HepG2 (cell line): ENCODE results near the gene NBR1. TPM values are rescaled to one million over a fixed set of nuclear protein-coding genes. Genes with fewer than 3 reads are reported as not detected.

ENCODE experiments used
- AGO1 ChIP-seq: fragments of 200-400 bp; formaldehyde crosslinking; IDR thresholded peaks from 2 replicates; pipeline ENCODE4 v1.6.1; 2017; ENCODE audit warnings: mild to moderate bottlenecking, low read depth, low read length, moderate library complexity; ENCODE audit not compliant: poor library complexity, severe bottlenecking
- ATF2 ChIP-seq: sonication (generic); formaldehyde crosslinking; IDR thresholded peaks from 2 replicates; pipeline ENCODE4 v1.4.0; 2020; ENCODE audit warnings: missing genetic modification reagents
- ATF7 ChIP-seq, 2 experiments: fragments of 450-650 bp in 1 of 2; sonication (generic) in 1 of 2; formaldehyde crosslinking in 1 of 2; IDR thresholded peaks; 2 replicates each; pipeline versions ENCODE4 v1.4.0 to v1.6.1; 2016 to 2020; ENCODE audit warnings: antibody characterized with exemption in 1 of 2, mild to moderate bottlenecking in 1 of 2, missing genetic modification reagents in 1 of 2
- FOXA1 ChIP-seq, 2 experiments: fragments of 450-650 bp in 1 of 2; sonication (generic) in 1 of 2; formaldehyde crosslinking in 1 of 2; IDR thresholded peaks; 2 replicates each; pipeline versions ENCODE4 v1.4.0 to v1.6.1; 2016 to 2020; ENCODE audit warnings: missing genetic modification reagents in 1 of 2
- FOXM1 ChIP-seq: sonication (generic); formaldehyde crosslinking; IDR thresholded peaks from 2 replicates; pipeline ENCODE4 v1.5.0; 2020; ENCODE audit warnings: missing genetic modification reagents
- HNRNPLL ChIP-seq: fragments of 200-400 bp; formaldehyde crosslinking; IDR thresholded peaks from 2 replicates; pipeline ENCODE4 v1.6.1; 2017; ENCODE audit warnings: mild to moderate bottlenecking, low read depth, low read length; ENCODE audit not compliant: poor library complexity, severe bottlenecking
- JUND ChIP-seq: sonication (generic); formaldehyde crosslinking; IDR thresholded peaks from 2 replicates; pipeline ENCODE4 v1.8.0; 2022; ENCODE audit warnings: mild to moderate bottlenecking, missing genetic modification reagents
- KAT7 ChIP-seq: IDR thresholded peaks from 2 replicates; pipeline ENCODE4 v1.6.1; 2018; ENCODE audit warnings: borderline replicate concordance, missing compliant biosample characterization
- KDM5A ChIP-seq: fragments of 200-600 bp; sonication (generic); IDR thresholded peaks from 2 replicates; pipeline ENCODE4 v1.7.0; 2018; ENCODE audit warnings: antibody characterized with exemption, mild to moderate bottlenecking, low read length, borderline replicate concordance
- MED13 ChIP-seq: sonication (generic); formaldehyde crosslinking; IDR thresholded peaks from 2 replicates; pipeline ENCODE4 v1.5.0; 2020; ENCODE audit warnings: missing genetic modification reagents
- NPAS2 ChIP-seq: sonication (generic); formaldehyde crosslinking; IDR thresholded peaks from 2 replicates; pipeline ENCODE4 v1.8.0; 2022; ENCODE audit warnings: mild to moderate bottlenecking, missing genetic modification reagents, borderline replicate concordance
- PITX1 ChIP-seq: sonication (generic); formaldehyde crosslinking; IDR thresholded peaks from 2 replicates; pipeline ENCODE4 v1.5.1; 2020; ENCODE audit warnings: mild to moderate bottlenecking, missing genetic modification reagents
- RBAK ChIP-seq: sonication (generic); formaldehyde crosslinking; IDR thresholded peaks from 2 replicates; pipeline ENCODE4 v1.5.1; 2020; ENCODE audit warnings: mild to moderate bottlenecking, missing genetic modification reagents
- RCOR2 ChIP-seq: IDR thresholded peaks from 2 replicates; pipeline ENCODE4 v1.6.1; 2016; ENCODE audit warnings: missing biosample characterization, missing genetic modification reagents
- RORA ChIP-seq: sonication (generic); formaldehyde crosslinking; IDR thresholded peaks from 2 replicates; pipeline ENCODE4 v1.5.0; 2020; ENCODE audit warnings: mild to moderate bottlenecking, missing genetic modification reagents, moderate library complexity
- SPEN ChIP-seq: sonication (generic); formaldehyde crosslinking; IDR thresholded peaks from 2 replicates; pipeline ENCODE4 v1.5.1; 2020; ENCODE audit warnings: low read depth, mild to moderate bottlenecking, missing genetic modification reagents
- TARDBP ChIP-seq: sonication (generic); formaldehyde crosslinking; IDR thresholded peaks from 2 replicates; pipeline ENCODE4 v1.8.0; 2022; ENCODE audit warnings: mild to moderate bottlenecking, missing genetic modification reagents
- THAP7 ChIP-seq: sonication (generic); formaldehyde crosslinking; IDR thresholded peaks from 2 replicates; pipeline ENCODE4 v1.8.1; 2023; ENCODE audit warnings: mild to moderate bottlenecking, missing genetic modification reagents
- THAP8 ChIP-seq: sonication (generic); formaldehyde crosslinking; IDR thresholded peaks from 2 replicates; pipeline ENCODE4 v1.5.1; 2020; ENCODE audit warnings: missing genetic modification reagents, mild to moderate bottlenecking, borderline replicate concordance
- YEATS4 ChIP-seq: sonication (generic); formaldehyde crosslinking; IDR thresholded peaks from 2 replicates; pipeline ENCODE4 v1.4.0; 2020; ENCODE audit warnings: missing genetic modification reagents, borderline replicate concordance
- ZNF20 ChIP-seq: sonication (generic); formaldehyde crosslinking; IDR thresholded peaks from 2 replicates; pipeline ENCODE4 v1.4.0; 2020; ENCODE audit warnings: mild to moderate bottlenecking, moderate library complexity, missing genetic modification reagents
- ZNF275 ChIP-seq: sonication (generic); formaldehyde crosslinking; IDR thresholded peaks from 2 replicates; pipeline ENCODE4 v1.8.0; 2022; ENCODE audit warnings: missing genetic modification reagents, mild to moderate bottlenecking, inconsistent platforms, borderline replicate concordance
- ZNF292 ChIP-seq: sonication (generic); formaldehyde crosslinking; IDR thresholded peaks from 2 replicates; pipeline ENCODE4 v1.8.1; 2022; ENCODE audit warnings: mild to moderate bottlenecking, low read depth, missing genetic modification reagents, borderline replicate concordance
- ZNF432 ChIP-seq: sonication (generic); formaldehyde crosslinking; IDR thresholded peaks from 2 replicates; pipeline ENCODE4 v1.5.0; 2020; ENCODE audit warnings: missing genetic modification reagents, mild to moderate bottlenecking, borderline replicate concordance
- ZNF709 ChIP-seq: sonication (generic); formaldehyde crosslinking; IDR thresholded peaks from 2 replicates; pipeline ENCODE4 v1.5.0; 2020; ENCODE audit warnings: mild to moderate bottlenecking, missing genetic modification reagents
- ZSCAN5A ChIP-seq: sonication (generic); formaldehyde crosslinking; IDR thresholded peaks from 2 replicates; pipeline ENCODE4 v1.8.0; 2022; ENCODE audit warnings: mild to moderate bottlenecking, missing genetic modification reagents, borderline replicate concordance
- polyA plus RNA-seq, 8 experiments: library from polyadenylated mRNA; depleted of rRNA in 3 of 8; stranded (reverse) in 7 of 8; unstranded in 1 of 8; fragments of >200 nt; fragmentation: Illumina TruSeq in 4 of 8; extraction: Trizol in 4 of 8; gene quantifications; 2 replicates each; pipeline versions ENCODE4 v1.2.1 to v1.2.3, GENCODE V29; 2011 to 2016; ENCODE audit warnings: low read depth in 4 of 8, missing spikeins in 1 of 8, mixed read lengths in 1 of 8; ENCODE audit not compliant: insufficient read depth in 1 of 8
- total RNA-seq, 5 experiments: library from RNA; depleted of rRNA; stranded (reverse); fragments of >200 nt; fragmentation: Illumina TruSeq; extraction: Trizol; gene quantifications; 2 replicates each; pipeline ENCODE4 v1.2.3, GENCODE V29; 2016; ENCODE audit warnings: low read depth in 1 of 5

The NBR1 gene
- total and polyA plus RNA-seq, 2 of the 13 experiments (the other 11 are each of a cell fraction or from before 2014, with no cell fraction given): 51.7 to 121 TPM

GRCh38 chr17:43135454-43135819 is 35.6 kb upstream of the NBR1 start (continued):
- TF ChIP-seq THAP8 (no peak), THAP7 (0 out of 2 replicates have a peak, but pooled peaks have one; percentile 10), YEATS4 (CRISPR knock-in tag) (no peak), RCOR2 (no peak), ATF7 (IDR thresholded peaks at IDR 0.05) (no peak), ATF7 (CRISPR knock-in tag; IDR thresholded peaks at IDR 0.05) (no peak), ZNF432 (CRISPR knock-in tag) (no peak), AGO1 (peak; percentile 16), JUND (CRISPR knock-in tag) (no peak), ZNF709 (peak; percentile 40; the same call in 1 of the 2 replicates), FOXM1 (CRISPR knock-in tag) (no peak), ZNF292 (no peak), ATF2 (CRISPR knock-in tag) (no peak), RBAK (no peak), HNRNPLL (peak; percentile 22), MED13 (CRISPR knock-in tag) (no peak), KDM5A (no peak), KAT7 (CRISPR knock-in tag) (no peak), ZNF275 (CRISPR knock-in tag) (no peak), RORA (CRISPR knock-in tag) (no peak), FOXA1 (IDR thresholded peaks at IDR 0.05) (no peak), FOXA1 (CRISPR knock-in tag; IDR thresholded peaks at IDR 0.05) (no peak), TARDBP (CRISPR knock-in tag) (no peak), NPAS2 (no peak), ZNF20 (CRISPR knock-in tag) (no peak), PITX1 (CRISPR knock-in tag) (no peak), ZSCAN5A (CRISPR knock-in tag) (no peak), SPEN (no peak)
